HEK293 (cell line): ENCODE results near the gene TP53I11.

Experiments
- EGR2 ChIP-seq: fragments of 450-650 bp; formaldehyde crosslinking; IDR thresholded peaks from 2 replicates; pipeline ENCODE4 v1.5.1; 2016; ENCODE audit warnings: low read depth, missing biosample characterization, missing genetic modification characterization
- HOXA7 ChIP-seq: sonication (generic); formaldehyde crosslinking; IDR thresholded peaks from 2 replicates; pipeline ENCODE4 v1.8.1; 2022; ENCODE audit warnings: missing genetic modification reagents, borderline replicate concordance
- MYNN ChIP-seq: fragments of 450-650 bp; formaldehyde crosslinking; IDR thresholded peaks from 2 replicates; pipeline ENCODE4 v1.5.1; 2016; ENCODE audit warnings: missing biosample characterization, missing genetic modification characterization, borderline replicate concordance
- REST ChIP-seq: fragments of 450-650 bp; formaldehyde crosslinking; IDR thresholded peaks from 2 replicates; pipeline ENCODE4 v1.5.1; 2016; ENCODE audit warnings: missing biosample characterization, missing genetic modification characterization
- YY1 ChIP-seq: fragments of 450-650 bp; formaldehyde crosslinking; IDR thresholded peaks from 2 replicates; pipeline ENCODE4 v1.5.1; 2018; ENCODE audit warnings: missing biosample characterization, missing genetic modification characterization
- ZNF138 ChIP-seq: fragments of 450-650 bp; formaldehyde crosslinking; IDR thresholded peaks from 2 replicates; pipeline ENCODE4 v1.5.1; 2016; ENCODE audit warnings: missing biosample characterization, missing genetic modification characterization, borderline replicate concordance
- ZNF23 ChIP-seq: fragments of 450-650 bp; formaldehyde crosslinking; IDR thresholded peaks from 2 replicates; pipeline ENCODE4 v1.5.1; 2016; ENCODE audit warnings: missing biosample characterization, missing genetic modification characterization, borderline replicate concordance
- ZNF274 ChIP-seq, 2 experiments: fragments of 200-500 bp in 1 of 2; fragments of 450-650 bp in 1 of 2; sonication (Bioruptor generic) in 1 of 2; formaldehyde crosslinking in 1 of 2; IDR thresholded peaks; 2 replicates each; pipeline versions ENCODE4 v1.5.1 to v1.6.1; 2014 to 2016; ENCODE audit warnings: borderline replicate concordance in 1 of 2, inconsistent platforms in 1 of 2, low read length in 1 of 2, missing biosample characterization in 1 of 2, missing genetic modification characterization in 1 of 2
- ZNF404 ChIP-seq: fragments of 450-650 bp; formaldehyde crosslinking; IDR thresholded peaks from 2 replicates; pipeline ENCODE4 v1.5.1; 2017; ENCODE audit warnings: missing biosample characterization, missing genetic modification characterization
- ZNF707 ChIP-seq: fragments of 450-650 bp; formaldehyde crosslinking; IDR thresholded peaks from 2 replicates; pipeline ENCODE4 v1.5.1; 2016; ENCODE audit warnings: missing biosample characterization, missing genetic modification characterization
- TF ChIP-seq, protein P1 (sequence below): fragments of 450-650 bp; formaldehyde crosslinking; IDR thresholded peaks from 2 replicates; pipeline ENCODE4 v1.5.1; 2016; ENCODE audit warnings: missing biosample characterization, missing genetic modification characterization
- TF ChIP-seq, protein P2 (sequence below): fragments of 450-650 bp; formaldehyde crosslinking; IDR thresholded peaks from 2 replicates; pipeline ENCODE4 v1.5.1; 2017; ENCODE audit warnings: missing biosample characterization, missing genetic modification characterization
- TF ChIP-seq, protein P3 (sequence below): fragments of 450-650 bp; formaldehyde crosslinking; IDR thresholded peaks from 2 replicates; pipeline ENCODE4 v1.5.1; 2017; ENCODE audit warnings: missing biosample characterization, mild to moderate bottlenecking, missing genetic modification characterization, moderate library complexity

GRCh38 chr11:44923115-44923514 lies 27.6 kb downstream of the TP53I11 start:
- TF ChIP-seq, protein P1, sequence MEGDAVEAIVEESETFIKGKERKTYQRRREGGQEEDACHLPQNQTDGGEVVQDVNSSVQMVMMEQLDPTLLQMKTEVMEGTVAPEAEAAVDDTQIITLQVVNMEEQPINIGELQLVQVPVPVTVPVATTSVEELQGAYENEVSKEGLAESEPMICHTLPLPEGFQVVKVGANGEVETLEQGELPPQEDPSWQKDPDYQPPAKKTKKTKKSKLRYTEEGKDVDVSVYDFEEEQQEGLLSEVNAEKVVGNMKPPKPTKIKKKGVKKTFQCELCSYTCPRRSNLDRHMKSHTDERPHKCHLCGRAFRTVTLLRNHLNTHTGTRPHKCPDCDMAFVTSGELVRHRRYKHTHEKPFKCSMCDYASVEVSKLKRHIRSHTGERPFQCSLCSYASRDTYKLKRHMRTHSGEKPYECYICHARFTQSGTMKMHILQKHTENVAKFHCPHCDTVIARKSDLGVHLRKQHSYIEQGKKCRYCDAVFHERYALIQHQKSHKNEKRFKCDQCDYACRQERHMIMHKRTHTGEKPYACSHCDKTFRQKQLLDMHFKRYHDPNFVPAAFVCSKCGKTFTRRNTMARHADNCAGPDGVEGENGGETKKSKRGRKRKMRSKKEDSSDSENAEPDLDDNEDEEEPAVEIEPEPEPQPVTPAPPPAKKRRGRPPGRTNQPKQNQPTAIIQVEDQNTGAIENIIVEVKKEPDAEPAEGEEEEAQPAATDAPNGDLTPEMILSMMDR (tag by site-specific recombination) = no peak
- TF ChIP-seq EGR2 (peak; percentile 99), HOXA7 (CRISPR knock-in tag) (no peak), ZNF274 (IDR thresholded peaks at IDR 0.05; ENCODE audit: low read length) (no peak), ZNF274 (tag by site-specific recombination; IDR thresholded peaks at IDR 0.05; ENCODE audit: borderline replicate concordance) (no peak), ZNF707 (tag by site-specific recombination) (no peak), MYNN (no peak), ZNF23 (tag by site-specific recombination) (no peak), REST (tag by site-specific recombination) (no peak), YY1 (tag by site-specific recombination) (no peak), ZNF404 (tag by site-specific recombination) (no peak), ZNF138 (no peak)
- TF ChIP-seq, protein P2, sequence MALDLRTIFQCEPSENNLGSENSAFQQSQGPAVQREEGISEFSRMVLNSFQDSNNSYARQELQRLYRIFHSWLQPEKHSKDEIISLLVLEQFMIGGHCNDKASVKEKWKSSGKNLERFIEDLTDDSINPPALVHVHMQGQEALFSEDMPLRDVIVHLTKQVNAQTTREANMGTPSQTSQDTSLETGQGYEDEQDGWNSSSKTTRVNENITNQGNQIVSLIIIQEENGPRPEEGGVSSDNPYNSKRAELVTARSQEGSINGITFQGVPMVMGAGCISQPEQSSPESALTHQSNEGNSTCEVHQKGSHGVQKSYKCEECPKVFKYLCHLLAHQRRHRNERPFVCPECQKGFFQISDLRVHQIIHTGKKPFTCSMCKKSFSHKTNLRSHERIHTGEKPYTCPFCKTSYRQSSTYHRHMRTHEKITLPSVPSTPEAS (tag by site-specific recombination) = no peak
- TF ChIP-seq, protein P3, sequence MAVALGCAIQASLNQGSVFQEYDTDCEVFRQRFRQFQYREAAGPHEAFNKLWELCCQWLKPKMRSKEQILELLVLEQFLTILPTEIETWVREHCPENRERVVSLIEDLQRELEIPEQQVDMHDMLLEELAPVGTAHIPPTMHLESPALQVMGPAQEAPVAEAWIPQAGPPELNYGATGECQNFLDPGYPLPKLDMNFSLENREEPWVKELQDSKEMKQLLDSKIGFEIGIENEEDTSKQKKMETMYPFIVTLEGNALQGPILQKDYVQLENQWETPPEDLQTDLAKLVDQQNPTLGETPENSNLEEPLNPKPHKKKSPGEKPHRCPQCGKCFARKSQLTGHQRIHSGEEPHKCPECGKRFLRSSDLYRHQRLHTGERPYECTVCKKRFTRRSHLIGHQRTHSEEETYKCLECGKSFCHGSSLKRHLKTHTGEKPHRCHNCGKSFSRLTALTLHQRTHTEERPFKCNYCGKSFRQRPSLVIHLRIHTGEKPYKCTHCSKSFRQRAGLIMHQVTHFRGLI (tag by site-specific recombination) = no peak
